Activated T-cell treated with anti-CD3 and anti-CD28 coated beads, Interleukin-2, amount 50 U/mL, for 1 hour (primary cell): Measurements from ENCODE around the gene CDKN2C.
A peak's percentile ranks its signal among the peaks of the same experiment; 100 is the strongest.
"Not testable (repeated sequence)": the region's sequence is repeated elsewhere in the genome, so short reads cannot be mapped to it uniquely, and the experiment has no call there.

Experiments
- DNase-seq: peaks from one replicate; pipeline ENCODE4 v3.0.0-alpha.2; 2020

The CDKN2C gene

DNA sequence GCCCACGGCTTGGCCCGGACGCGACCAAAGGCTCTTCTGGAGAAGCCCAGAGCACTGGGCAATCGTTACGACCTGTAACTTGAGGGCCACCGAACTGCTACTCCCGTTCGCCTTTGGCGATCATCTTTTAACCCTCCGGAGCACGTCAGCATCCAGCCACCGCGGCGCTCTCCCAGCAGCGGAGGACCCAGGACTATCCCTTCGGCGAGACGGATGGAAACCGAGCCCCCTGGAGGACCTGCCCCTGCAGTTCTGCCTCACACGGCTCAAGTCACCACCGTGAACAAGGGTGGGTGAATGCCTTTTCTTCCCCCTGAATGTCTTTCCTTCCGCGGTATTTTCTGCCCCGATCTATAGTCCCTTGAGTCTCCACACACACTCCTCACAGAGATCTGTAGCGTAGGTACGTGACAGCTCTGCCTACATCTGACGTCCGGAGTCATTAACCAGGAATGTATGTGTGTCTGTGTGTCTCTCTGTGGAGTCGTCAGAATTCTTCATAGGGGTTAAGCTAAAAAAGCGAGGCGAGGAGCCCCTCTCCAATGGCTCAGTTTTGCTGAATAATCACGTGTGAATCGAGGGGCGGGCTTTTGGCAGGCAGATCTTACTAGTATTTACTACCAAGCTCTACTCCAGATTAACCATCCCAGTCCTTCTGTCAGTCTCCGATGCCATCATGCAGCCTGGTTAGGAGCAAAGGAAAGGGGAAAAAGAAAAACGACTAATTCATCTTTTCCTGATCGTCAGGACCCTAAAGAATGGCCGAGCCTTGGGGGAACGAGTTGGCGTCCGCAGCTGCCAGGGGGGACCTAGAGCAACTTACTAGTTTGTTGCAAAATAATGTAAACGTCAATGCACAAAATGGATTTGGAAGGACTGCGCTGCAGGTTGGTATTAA, at the start of gene CDKN2C:
Gene CDKN2C, plus strand, starts transcription at position 635 of the 898 bp plus-strand sequence. Its CDS starts 124 bp downstream, at position 759.
- DNase-seq = peak; percentile 56

DNA sequence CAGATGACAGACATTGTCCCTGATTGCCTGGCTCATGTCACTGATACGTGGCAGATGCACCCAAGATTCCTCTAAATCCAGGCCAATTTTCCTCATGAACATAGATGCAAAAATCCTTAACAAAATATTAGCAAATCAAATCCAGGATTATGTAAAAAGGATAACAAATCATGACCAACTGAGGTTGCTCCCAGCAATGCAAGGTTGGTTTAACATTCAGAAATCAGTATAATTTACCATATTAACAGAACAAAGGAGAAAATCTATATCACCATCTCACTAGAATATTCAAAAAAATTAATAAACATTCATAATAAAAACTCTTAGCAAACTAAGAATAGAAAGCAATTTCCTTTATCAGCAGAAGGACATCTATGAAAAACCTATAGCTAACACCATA, 49.6 kb upstream of the CDKN2C start:
- no peak for DNase-seq

DNA sequence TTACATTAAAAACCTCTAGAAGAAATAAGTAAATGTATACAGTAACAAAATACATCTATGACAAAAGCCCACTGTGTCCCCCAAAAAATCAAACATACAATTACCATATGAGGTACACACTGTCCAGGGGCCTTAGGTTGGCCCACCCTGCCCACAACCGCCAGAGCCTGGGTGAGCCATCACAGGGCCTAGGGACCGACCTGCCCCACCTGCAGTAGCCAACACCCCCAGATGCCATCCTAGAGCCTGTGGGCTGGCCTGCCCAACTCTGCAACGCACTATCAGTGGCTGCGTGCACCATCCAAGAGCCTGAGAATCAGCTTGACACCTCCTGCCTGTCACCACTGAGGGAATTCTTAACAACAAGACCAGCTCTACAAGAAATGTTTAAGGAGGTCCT, 49.0 kb upstream of the CDKN2C start:
- DNase-seq = no peak

DNA sequence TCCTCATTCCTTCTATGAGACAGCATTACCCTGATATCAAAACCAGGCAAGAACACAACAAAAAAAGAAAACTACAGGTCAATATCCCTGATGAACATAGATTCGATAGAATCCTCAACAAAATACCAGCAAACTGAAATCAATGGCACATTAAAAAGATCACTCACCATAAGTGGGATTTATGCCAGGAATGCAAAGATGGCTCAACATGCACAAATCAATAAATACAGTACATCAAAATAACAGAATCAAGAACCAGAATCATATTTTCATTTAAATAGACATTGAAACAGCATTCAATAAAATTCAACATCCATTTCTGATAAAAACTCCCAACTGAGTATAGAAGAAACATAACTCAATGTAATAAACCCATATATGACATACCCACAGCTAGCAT, 46.5 kb upstream of the CDKN2C start:
- DNase-seq = no peak

DNA sequence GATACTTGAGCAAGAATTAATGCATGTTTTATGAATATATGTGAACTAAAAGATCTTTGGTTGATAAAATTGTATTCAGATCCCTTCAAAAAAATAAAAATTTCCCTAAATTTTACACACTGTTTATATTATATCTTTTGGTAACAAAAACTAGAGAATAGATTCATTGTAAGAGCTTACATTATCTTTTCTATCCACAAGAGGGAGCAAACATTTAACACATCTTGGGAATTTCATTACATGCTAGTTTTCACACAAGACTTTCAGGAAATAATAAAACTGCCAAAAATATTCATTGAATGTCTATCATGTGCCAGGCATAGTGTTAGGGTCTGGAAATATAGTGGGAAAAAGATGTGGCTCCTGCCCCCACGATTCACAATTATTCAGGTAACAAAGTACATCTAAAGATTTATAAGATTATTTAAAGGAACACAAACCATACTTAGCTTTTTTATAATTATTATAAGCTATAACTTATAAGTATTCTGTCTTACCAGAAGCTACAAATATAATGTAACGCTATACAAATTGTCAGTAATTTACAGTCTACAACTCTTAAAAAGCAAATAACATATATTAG, 40.6 kb upstream of the CDKN2C start:
- no peak for DNase-seq

DNA sequence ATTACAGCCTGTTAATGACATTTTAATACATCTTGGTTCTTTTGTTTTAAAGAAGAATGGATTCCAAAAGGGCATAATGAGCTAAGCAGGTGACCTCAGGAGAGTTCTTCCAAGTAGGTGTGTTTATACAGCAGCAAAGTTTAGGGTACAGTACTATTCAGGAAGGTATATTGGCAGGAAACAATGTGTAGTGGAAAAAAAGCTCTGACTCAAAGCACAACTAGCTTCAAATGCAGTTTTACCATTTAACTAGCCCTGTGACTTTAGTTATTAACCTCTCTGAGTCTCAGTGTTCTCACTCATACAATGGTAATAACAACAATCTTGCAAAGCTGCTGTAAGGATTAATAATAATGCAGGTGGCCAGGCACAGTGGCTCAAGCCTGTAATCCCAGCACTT, 39.9 kb upstream of the CDKN2C start:
- no peak for DNase-seq

DNA sequence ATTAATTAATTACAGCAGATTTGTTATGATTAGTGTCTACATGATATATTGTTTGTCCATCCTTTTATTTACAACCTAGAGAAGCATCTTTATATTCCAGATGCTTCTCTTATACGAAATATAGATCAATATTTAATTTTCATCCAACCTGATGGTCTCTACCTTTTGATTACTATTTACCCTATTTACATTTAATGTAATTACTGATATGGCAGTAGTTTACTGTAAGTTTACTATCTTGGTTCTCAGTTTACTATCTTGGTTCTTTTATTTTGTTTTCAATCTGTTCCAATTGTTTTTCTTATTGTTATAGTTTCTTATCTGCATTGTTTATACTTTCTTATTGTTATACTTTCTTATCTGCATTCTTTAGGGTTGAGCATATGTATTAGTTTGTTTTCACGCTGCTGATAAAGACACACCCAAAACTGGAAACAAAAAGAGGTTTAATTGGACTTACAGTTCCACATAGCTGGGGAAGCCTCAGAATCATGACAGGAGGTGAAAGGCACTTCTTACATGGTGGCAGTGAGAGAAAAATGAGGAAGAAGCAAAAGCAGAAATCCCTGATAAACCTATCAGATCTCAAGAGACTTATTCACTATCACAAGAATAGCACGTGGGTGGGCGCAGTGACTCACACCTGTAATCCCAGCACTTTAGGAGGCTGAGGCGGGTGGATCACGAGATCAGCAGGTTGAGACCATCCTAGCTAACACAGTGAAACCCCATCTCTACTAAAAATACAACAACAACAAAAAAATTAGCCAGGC, 38.9 kb upstream of the CDKN2C start:
- no peak for DNase-seq

DNA sequence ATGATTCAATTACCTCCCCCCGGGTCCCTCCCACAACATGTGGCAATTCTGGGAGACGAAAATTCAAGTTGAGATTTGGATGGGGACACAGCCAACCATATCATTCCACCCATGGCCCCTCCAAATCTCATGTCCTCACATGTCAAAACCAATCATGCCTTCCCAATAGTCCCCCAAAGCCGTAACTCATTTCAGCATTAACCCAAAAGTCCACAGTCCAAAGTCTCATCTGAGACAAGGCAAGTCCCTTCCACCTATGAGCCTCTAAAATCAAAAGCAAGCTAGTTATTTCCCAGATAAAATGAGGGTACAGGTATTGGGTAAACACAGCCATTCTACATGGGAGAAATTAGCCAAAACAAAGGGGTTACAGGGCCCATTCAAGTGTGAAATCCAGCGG, 38.0 kb upstream of the CDKN2C start:
- DNase-seq = not testable (repeated sequence)

DNA sequence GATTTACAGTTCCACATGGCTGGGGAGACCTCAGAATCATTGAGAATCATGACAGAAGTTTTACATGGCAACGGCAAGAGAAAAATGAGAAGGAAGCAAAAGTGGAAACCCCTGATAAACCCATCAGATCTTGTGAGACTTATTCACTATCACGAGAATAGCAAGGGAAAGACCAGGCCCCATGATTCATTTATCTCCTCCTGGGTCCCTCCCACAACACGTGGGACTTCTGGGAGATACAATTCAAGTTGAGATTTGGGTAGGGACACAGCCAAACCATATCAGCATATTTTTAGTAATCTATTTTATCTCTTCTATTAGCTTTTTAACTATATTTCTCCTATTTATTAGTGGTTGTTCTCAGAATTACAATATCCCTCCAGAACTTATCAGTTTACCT, 36.3 kb upstream of the CDKN2C start:
- DNase-seq = not testable (repeated sequence)

DNA sequence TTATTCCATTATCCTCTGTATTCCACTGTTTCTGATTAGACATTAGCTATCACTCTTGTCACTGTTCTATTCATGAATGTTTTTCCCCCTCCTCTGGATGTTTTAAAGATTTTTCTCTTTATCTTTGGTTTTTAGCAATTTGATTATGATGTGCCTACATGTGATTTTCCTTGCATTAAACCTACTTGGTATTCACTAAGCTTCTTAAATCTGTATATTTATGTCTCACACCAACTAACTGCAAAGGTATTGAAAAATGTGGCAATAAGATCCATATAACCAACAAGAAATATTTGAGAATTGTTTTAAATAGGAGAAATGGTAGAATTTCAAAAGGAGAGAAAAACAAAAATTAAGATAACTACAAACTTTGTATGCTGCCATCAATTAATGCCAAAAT, 35.2 kb upstream of the CDKN2C start:
- DNase-seq = no peak

DNA sequence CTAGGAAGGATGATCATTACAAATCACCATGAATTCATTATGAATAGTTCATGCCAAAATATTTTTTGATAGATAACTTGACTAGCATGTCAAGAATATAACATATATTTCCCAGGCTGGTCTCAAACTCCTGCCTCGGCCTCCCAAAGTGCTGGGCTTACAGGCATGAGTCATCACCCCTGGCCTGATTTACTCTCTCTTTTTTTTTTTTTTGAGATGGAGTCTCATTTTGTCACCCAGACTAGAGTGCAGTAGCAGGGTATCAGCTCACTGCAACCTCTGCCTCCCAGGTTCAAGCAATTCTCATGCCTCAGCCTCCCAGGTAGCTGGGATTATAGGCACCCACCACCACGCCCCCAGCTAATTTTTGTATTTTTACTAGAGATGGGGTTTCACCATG, 34.8 kb upstream of the CDKN2C start:
- not testable (repeated sequence) for DNase-seq

DNA sequence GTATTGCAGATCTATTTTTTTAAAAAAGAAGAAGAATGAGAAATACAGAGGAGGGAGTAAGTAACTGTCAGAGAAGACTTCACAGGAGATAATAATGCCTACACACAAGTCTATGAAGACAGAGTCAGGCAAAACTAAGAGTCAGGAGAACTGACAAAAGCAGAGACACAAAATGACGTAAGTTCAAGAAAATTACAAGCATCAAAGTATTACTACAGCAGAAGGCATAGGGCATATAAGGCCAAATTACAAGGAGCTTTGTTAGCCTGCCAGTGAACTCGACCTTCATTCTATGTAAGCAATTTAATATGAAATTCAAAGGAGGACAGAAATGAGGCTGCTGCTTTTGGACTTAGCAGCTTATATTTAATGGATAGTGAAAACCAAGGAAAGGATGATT, 33.7 kb upstream of the CDKN2C start:
- no peak for DNase-seq

DNA sequence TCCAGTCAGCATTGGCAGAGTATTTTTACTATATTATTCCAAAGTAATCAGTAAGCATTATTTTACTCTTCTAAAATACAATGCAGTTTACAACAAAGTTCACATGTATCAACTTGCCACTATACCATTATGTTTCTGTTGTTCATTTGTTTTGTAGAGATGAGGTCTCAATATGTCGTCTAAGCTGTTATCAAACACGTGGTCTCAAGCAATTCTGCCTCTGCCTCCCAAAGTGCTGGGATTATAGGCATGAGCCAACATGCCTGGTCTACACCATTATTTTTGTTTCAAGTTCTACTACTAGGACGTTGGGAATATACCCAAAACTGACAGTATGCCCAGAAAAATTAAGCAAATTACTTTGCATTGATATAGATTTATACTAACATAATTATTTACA, 29.8 kb upstream of the CDKN2C start:
- no peak for DNase-seq

DNA sequence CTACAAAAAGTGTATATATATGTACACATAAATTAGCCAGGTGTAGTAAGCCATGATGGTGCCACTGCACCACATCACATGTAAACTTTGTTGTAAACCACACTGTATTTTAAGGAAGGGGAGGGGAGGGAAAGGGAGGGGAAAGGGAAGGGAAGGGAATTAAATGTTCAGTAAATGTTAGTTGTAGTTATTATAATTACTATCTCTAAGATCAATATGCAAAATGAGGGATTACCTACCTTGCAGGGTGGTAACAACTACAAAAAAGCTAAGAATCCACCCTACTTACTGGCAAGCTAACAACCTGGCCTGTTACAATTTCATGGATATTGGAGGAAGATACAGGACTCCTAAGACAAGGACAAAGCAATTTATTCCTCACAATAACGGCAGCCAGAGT, 27.7 kb upstream of the CDKN2C start:
- DNase-seq = no peak

DNA sequence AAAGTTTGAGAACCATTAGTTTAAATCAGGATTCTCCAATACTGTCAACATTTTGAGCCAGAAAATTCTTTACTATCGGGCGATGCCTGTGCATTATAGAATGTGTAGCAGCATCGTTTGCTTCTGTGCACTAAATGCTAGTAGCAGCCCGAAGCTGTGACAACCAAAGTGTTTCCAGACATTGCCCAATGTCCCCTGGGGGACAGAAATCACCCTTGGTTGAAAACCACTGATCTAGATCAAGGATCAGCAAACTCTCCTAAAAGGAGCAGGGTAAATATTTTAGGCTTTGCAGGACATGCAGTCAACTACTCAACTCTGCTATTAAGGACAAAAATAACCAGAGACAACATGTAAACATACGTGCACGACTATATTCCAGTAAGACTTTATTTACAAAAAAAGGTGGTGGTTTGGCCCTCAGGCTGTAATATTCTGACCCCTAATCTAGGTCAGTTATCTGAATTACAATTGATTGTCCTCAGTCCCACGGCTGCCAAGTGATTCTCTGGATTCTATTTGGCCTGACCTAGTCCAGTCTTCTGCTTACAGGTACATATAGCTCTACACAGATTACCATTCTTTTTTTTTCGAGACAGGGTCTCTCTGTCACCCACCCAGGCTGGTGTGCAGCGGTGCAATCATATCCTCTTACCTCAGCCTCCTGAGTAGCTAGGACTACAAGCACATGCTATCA, 20.6 kb upstream of the CDKN2C start:
- DNase-seq = no peak

DNA sequence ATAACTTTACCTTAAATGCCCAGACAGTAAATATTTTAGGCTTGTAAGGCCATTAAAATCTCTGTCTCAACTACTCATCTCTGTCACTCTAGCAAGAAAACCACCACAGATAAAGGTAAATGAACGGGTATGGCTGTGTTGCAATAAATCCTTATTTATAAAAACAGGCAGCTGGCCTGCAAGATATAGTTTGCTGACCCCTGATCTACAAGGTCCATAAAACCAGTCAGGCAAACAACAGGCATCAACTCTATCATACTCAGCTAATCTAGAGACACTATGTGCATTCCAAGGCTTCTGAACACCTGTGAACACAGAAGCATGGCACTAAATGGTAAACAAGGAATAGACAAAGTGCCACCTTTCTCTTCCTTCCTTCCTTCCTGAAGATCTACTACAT, 19.6 kb upstream of the CDKN2C start:
- DNase-seq = no peak

DNA sequence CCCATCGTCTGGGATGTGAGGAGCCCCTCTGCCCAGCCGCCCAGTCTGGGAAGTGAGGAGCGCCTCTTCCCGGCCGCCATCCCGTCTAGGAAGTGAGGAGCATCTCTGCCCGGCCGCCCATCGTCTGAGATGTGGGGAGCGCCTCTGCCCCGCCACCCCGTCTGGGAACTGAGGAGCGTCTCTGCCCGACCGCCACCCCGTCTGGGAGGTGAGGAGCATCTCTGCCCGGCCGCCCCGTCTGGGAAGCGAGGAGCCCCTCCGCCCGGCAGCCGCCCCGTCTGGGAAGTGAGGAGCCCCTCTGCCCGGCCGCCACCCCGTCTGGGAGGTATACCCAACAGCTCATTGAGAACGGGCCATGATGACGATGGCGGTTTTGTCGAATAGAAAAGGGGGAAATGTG, 17.5 kb upstream of the CDKN2C start:
- DNase-seq = not testable (repeated sequence)

DNA sequence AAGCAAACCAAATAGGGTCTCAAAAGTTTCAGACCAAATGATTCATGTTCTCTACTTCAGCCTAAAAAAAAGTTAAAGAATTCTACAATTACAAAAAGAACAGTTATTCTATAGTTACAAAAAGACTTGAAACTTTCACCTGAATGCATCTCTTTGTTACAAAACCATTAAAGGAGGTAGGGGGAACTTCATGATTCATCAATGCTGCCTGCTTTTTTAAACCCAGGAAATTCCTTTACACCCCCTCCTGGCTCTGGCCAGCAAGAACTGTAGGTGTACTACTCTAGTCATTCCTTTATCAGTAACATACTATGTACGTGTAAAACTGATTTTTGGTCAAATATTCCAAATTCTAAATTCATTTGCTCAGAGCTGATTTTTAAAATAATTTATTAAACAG, 14.9 kb upstream of the CDKN2C start:
- DNase-seq = no peak

DNA sequence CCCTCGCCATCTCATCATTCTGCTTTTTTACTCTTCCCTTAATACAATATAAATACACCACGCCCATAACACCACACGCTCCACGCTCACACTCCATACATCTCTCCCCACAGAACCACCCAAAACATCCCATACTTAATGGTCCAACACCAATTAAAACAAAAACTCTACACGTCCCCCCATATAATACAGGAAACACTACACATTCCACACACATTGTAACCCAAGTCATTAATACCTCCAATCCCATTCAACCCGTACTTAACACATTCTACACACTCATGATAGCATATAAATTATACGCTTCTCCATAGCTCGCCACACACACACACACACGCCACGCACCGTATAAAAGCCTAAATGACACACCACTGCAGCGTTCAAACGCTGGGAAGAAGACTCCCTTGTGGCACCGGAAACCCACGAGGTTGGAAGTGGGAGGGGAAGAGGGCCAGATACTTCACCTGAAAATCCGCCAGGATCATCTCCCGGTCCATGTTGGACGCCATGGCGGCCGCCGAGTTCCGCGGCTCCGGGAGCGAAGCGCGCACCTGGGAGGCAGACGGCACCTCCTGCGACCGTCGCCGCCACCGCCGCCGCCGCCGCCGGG, 10.6 kb upstream of the CDKN2C start:
- DNase-seq = no peak

DNA sequence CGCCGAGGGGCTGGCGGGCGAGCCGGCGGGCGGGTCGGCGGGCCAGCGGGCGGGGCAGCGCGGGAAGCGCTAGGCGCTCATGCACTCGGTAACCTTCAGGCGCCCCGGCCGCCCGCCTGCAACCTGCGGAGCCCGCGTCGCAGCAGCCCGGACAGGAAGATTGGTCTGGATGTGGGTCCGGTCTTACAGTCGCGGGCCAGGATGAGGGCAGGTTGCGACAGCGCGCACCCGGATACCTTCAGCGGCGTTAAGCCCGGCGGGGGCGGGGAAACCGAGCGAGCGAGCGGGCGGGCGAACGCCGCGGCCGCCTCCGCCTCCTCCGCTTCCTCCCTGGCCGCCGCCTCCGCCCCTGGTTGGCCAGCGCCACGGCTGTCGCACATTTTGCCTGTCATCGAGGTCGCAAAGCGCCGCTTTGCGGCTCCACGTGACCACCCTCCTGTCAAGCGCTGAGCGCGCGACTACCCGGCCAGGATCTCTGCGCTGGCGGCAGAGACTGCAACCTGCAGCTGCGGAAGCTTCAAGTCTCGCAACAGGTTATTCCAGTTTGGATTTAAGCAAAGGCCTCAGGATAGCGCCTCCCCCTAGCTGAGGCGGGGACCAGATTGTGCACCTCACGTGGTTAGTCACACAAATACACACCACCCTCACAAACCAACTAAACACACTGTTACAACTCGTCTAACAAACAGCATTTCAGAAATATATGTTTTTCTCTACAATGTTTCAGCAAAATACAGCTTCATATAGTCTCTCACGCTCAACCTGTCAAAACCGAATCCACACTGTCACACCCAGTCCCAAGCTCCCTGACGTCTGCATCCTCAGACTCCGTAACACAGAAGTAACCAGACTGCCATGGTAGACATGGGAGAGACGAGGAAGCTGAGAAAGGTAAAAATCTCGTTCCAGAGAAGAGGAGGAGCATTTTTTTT, 9.9 kb upstream of the CDKN2C start, which contains the start of gene FAF1:
Gene FAF1, minus strand, starts transcription at position 355 of the 932 bp plus-strand sequence. CDS start 456 bp downstream, outside the sequence.
- peak; percentile 98 for DNase-seq

DNA sequence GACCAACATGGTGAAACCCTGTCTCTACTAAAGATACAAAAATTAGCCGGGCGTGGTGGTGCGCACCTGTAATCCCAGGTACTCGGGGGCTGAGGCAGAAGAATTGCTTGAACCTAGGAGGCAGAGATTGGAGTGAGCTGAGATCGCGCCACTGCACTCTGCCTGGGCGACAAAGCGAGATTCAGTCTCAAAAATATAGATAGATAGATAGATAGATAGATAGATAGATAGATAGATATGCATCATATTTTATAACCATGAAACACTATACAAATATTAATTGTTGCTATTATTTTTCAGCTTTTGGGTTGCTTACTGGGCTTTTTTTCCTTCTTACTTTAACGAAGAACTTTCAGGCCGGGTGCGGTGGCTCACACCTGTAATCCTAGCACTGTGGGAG, 5.2 kb upstream of the CDKN2C start:
- no peak for DNase-seq
